GM12865 (cell line): ENCODE results near the gene ZFYVE28.

ENCODE experiments used
- DNase-seq: peaks from one replicate; pipeline ENCODE4 v3.0.0; 2010; ENCODE audit warnings: low read depth
- H3K4me3 ChIP-seq: 2 replicates; pipeline ENCODE4 v1.5.1; 2011; ENCODE audit warnings: mild to moderate bottlenecking, low read depth, low read length, control low read depth
- CTCF ChIP-seq: IDR thresholded peaks from 2 replicates; pipeline ENCODE4 v1.5.1; 2011; ENCODE audit warnings: low read length, control low read depth, low read depth, inconsistent platforms; ENCODE audit not compliant: insufficient read depth; ENCODE audit errors: missing control alignments

Gene ZFYVE28

GRCh38 chr4:2341261-2341841 lies 77.1 kb downstream of the ZFYVE28 start:
- DNase-seq: no peak
- TF ChIP-seq CTCF: no peak
- no peak overlapping the region for H3K4me3 ChIP-seq

GRCh38 chr4:2340272-2341061 lies 78.0 kb downstream of the ZFYVE28 start:
- H3K4me3 ChIP-seq: no peak overlapping the region
- no peak for DNase-seq
- no peak for TF ChIP-seq CTCF

- no peak for TF ChIP-seq CTCF
Observed at GRCh38 chr4:2339458-2340271, 78.8 kb downstream of the ZFYVE28 start.

GRCh38 chr4:2338754-2339457 lies 79.5 kb downstream of the ZFYVE28 start:
- TF ChIP-seq CTCF: no peak
- no peak overlapping the region for H3K4me3 ChIP-seq
- no peak for DNase-seq

More at GRCh38 chr4:2339458-2340271, 78.8 kb downstream of the ZFYVE28 start:
- H3K4me3 ChIP-seq: no peak overlapping the region
- no peak for DNase-seq

- H3K4me3 ChIP-seq: no peak overlapping the region
- TF ChIP-seq CTCF: no peak
- DNase-seq: no peak
Observed at GRCh38 chr4:2337896-2338295, 80.5 kb downstream of the ZFYVE28 start.

GRCh38 chr4:2337131-2337723 lies 81.2 kb downstream of the ZFYVE28 start:
- H3K4me3 ChIP-seq: no peak overlapping the region
- TF ChIP-seq CTCF: no peak
- no peak for DNase-seq
